Prostate gland (tissue), 2 donors: ENCODE results near the gene ZDBF2. TPM values are rescaled to one million over a fixed set of nuclear protein-coding genes. Genes with fewer than 3 reads are reported as not detected.

Source experiments
- DNase-seq: peaks from one replicate; pipeline ENCODE4 v3.0.0-alpha.2; 2019; ENCODE audit warnings: low spot score
- H3K27ac ChIP-seq, 2 donors: fragments of 200-600 bp; sonication (generic); 2 replicates each; pipeline ENCODE4 v1.5.1; 2017 to 2019
- H3K27me3 ChIP-seq: fragments of 200-600 bp; sonication (generic); replicated peaks from 2 replicates; pipeline ENCODE4 v1.5.1; 2019; ENCODE audit not compliant: insufficient read depth
- H3K36me3 ChIP-seq, 2 donors: fragments of 200-600 bp; sonication (generic); 1 replicate in 1 of 2; 2 replicates in 1 of 2; pipeline versions ENCODE4 v1.5.1 to v1.8.1; 2017 to 2019
- H3K4me1 ChIP-seq: fragments of 200-600 bp; sonication (generic); replicated peaks from 2 replicates; pipeline ENCODE4 v1.5.1; 2019
- H3K4me3 ChIP-seq, 2 donors: fragments of 200-600 bp; sonication (generic); 2 replicates each; pipeline ENCODE4 v1.5.1; 2017 to 2019
- H3K9me3 ChIP-seq: fragments of 200-600 bp; sonication (generic); 2 replicates; pipeline ENCODE4 v1.5.1; 2017
- POLR2A ChIP-seq: fragments of 450-650 bp; IDR thresholded peaks from one replicate; pipeline ENCODE4 v1.6.1; 2016; ENCODE audit warnings: antibody characterized with exemption, mild to moderate bottlenecking
- POLR2AphosphoS5 ChIP-seq: sonication (generic); formaldehyde crosslinking; IDR thresholded peaks from one replicate; pipeline ENCODE4 v1.6.1; 2017; ENCODE audit warnings: antibody characterized with exemption
- WGBS: methylation state at CpG from one replicate; pipeline ENCODE4 v1.1.5; 2018; 5-methylcytosine and 5-hydroxymethylcytosine counted together
- intact Hi-C: fragments of 100-400 bp; cut with DNase I; formaldehyde crosslinking; loops from one replicate; pipeline ENCODE4 v1.14.2; 2022
- total RNA-seq, 2 donors: library from RNA; depleted of rRNA; stranded (reverse); fragments of >200 nt; gene quantifications; one replicate each; pipeline ENCODE4 v1.1.0, GENCODE V29; 2016
- TF ChIP-seq, protein P1 (sequence below), 4 experiments: fragments of 200-600 bp in 2 of 4; fragments of 450-650 bp in 2 of 4; sonication (generic) in 2 of 4; IDR thresholded peaks; 1 replicate in 3 of 4; 2 replicates in 1 of 4; pipeline ENCODE4 v1.5.1; 2016 to 2019; ENCODE audit warnings: antibody characterized with exemption in 4 of 4, mild to moderate bottlenecking in 2 of 4, moderate library complexity in 2 of 4

Gene ZDBF2
- total RNA-seq, 2 donors from 2014 or later: 8.1 to 10.5 TPM

DNA sequence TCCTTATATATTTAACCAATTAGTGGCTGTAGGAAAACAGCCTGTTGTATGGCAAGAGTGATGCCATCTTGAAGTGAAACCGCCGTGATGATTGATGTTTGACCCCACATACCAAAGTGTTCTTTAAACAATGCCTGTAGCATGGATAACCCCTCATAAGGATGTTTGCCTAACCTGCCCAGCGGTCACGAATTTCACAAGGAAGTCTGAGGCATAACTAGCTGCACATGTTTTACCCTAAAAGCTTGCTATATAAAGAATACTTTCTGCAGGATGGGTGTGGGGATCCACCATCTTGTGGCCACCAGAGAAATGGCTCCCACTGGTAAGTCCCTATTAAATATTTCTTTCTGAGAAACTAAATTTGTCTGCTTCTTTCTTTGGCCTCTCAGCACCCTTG, 68.7 kb downstream of the ZDBF2 start:
- Histone ChIP-seq H3K9me3 (no peaks in the 10 kb centered on the region), H3K4me3 (no peak overlapping the region), H3K36me3 (no peaks in the 10 kb centered on the region), H3K4me1 (no peaks in the 10 kb centered on the region), H3K27me3 (no peaks in the 10 kb centered on the region), H3K27ac (no peak overlapping the region)
- DNase-seq: no peak
- TF ChIP-seq POLR2AphosphoS5 (no peak), POLR2A (no peak)
- TF ChIP-seq, protein P1, sequence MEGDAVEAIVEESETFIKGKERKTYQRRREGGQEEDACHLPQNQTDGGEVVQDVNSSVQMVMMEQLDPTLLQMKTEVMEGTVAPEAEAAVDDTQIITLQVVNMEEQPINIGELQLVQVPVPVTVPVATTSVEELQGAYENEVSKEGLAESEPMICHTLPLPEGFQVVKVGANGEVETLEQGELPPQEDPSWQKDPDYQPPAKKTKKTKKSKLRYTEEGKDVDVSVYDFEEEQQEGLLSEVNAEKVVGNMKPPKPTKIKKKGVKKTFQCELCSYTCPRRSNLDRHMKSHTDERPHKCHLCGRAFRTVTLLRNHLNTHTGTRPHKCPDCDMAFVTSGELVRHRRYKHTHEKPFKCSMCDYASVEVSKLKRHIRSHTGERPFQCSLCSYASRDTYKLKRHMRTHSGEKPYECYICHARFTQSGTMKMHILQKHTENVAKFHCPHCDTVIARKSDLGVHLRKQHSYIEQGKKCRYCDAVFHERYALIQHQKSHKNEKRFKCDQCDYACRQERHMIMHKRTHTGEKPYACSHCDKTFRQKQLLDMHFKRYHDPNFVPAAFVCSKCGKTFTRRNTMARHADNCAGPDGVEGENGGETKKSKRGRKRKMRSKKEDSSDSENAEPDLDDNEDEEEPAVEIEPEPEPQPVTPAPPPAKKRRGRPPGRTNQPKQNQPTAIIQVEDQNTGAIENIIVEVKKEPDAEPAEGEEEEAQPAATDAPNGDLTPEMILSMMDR (IDR thresholded peaks at IDR 0.05): no peak
- 72% methylated on average over 4 of the region's 4 CpGs for WGBS
- intact Hi-C loops: no loop called here

DNA sequence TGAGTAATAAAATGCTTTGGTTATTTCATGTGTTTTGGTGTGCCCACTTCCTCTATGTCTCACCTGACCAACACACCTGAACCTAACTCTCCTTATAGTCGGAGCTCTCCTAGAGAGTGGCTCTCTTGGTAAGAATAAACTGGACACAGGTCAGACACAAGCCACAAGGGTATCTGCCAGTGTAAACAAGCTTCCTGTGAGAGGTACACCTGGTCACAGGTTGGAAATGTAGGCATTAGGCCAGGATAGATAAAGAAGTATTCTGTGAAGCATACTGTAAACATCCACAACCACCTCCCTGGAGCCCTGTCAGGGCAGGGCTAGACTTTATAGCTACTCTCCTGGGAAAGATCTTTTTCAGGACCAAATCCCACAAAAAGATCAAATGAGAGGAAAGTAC, 69.4 kb downstream of the ZDBF2 start:
- Histone ChIP-seq H3K4me3 (no peak overlapping the region), H3K36me3 (no peaks in the 10 kb centered on the region), H3K4me1 (no peaks in the 10 kb centered on the region), H3K27ac (no peak overlapping the region), H3K27me3 (no peaks in the 10 kb centered on the region), H3K9me3 (no peaks in the 10 kb centered on the region)
- intact Hi-C loops: no loop called here
- TF ChIP-seq POLR2AphosphoS5: peak; percentile 32
- no peak for TF ChIP-seq POLR2A
- DNase-seq: no peak
- 78% methylated on average over 1 of the region's 1 CpG for WGBS

DNA sequence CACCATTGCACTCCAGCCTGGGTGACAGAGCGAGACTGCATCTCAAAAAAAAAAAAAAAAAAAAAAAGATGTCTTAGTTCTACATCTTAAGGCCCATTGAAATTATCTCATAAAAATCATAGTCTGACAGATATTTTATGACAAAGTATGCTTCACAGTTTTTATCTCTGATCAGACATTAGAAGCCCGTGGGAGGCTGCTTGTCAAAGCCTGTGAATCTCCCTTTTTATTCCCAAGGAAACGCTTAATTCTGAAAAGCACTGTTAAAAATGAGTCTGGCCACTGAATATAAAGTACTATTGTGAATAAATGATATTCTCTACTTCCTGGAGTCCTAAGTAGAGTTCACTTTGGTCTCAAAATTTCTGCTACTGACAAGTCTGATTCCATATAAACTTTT, 71.1 kb downstream of the ZDBF2 start:
- Histone ChIP-seq H3K27ac (no peak overlapping the region), H3K9me3 (no peaks in the 10 kb centered on the region), H3K27me3 (no peaks in the 10 kb centered on the region), H3K4me1 (no peaks in the 10 kb centered on the region), H3K4me3 (no peak overlapping the region), H3K36me3 (no peaks in the 10 kb centered on the region)
- intact Hi-C loops: no loop called here
- WGBS: 49% methylated on average over 3 of the region's 3 CpGs
- DNase-seq: no peak
- TF ChIP-seq, protein P1 (IDR thresholded peaks at IDR 0.05): no peak
- TF ChIP-seq POLR2A (no peak), POLR2AphosphoS5 (no peak)

DNA sequence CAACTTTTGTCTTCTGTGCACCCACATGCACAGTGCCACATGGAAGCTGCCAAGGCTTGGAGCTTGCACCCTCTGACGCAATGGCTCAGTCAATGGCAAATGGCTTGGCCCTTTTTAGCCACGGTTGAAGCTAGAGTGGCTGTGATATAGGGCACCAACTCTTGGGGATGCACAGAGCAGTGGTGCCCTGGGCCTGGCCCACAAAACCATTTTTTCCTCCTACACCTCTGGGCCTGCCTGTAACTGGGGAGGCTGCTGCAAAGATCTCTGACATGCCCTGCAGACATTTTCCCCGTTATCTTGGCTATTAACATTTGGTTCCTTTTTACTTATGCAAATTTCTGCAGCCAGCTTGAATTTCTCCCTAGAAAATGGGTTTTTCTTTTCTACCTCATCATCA, 74.9 kb downstream of the ZDBF2 start:
- H3K4me1 ChIP-seq: no peaks in the 10 kb centered on the region
- no peak overlapping the region for H3K27ac ChIP-seq
- H3K4me3 ChIP-seq: no peak overlapping the region
- DNase-seq: no peak
- 89% methylated on average over 3 of the region's 3 CpGs for WGBS
- TF ChIP-seq, protein P1 (IDR thresholded peaks at IDR 0.05): no peak
- H3K36me3 ChIP-seq: no peaks in the 10 kb centered on the region
- intact Hi-C loops: no loop called here
- no peaks in the 10 kb centered on the region for H3K27me3 ChIP-seq
- no peaks in the 10 kb centered on the region for H3K9me3 ChIP-seq

DNA sequence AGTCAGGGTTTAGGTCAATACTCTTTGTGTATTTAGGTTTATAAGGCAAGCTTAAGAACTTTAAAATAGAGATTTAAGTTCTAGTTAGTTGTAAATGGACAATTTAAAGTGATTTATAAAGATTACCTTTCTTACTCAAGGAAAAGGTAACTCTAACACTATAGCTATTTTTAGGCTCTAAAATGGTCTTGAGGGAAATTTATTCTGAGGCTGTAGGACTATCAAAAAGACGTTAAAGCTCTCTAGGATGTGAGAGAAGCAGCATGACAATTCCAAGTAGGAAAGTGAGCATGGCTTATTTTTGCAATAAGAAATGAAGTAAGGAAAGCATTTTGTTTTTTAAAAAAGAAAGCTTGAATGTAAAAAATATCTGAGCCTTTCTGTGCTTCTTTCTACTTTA, 78.1 kb downstream of the ZDBF2 start:
- Histone ChIP-seq H3K27ac (no peak overlapping the region), H3K36me3 (no peaks in the 10 kb centered on the region), H3K9me3 (no peaks in the 10 kb centered on the region), H3K4me1 (no peaks in the 10 kb centered on the region), H3K4me3 (no peak overlapping the region), H3K27me3 (no peaks in the 10 kb centered on the region)
- TF ChIP-seq, protein P1 (IDR thresholded peaks at IDR 0.05): no peak
- TF ChIP-seq POLR2A: no peak
- no peak for TF ChIP-seq POLR2AphosphoS5
- intact Hi-C loops: no loop called here
- WGBS: 30% methylated on average over 1 of the region's 1 CpG
- no peak for DNase-seq
